Stomach smooth muscle (tissue), 2 donors: ENCODE data around the gene TTC19.

Experiments used
- H3K27ac ChIP-seq: one replicate; pipeline ENCODE4 v1.7.0; 2013; ENCODE audit warnings: mild to moderate bottlenecking, low read length, inconsistent platforms
- H3K27me3 ChIP-seq, 2 donors: one replicate each; pipeline ENCODE4 v1.7.0; 2013; ENCODE audit warnings: low read length in 2 of 2; ENCODE audit not compliant: insufficient read depth in 2 of 2, control insufficient read depth in 1 of 2
- H3K36me3 ChIP-seq, 2 donors: one replicate each; pipeline ENCODE4 v1.7.0; 2013; ENCODE audit warnings: low read length in 2 of 2; ENCODE audit not compliant: control insufficient read depth in 2 of 2, insufficient read depth in 2 of 2
- H3K4me1 ChIP-seq: one replicate; pipeline ENCODE4 v1.7.0; 2013; ENCODE audit warnings: low read length; ENCODE audit not compliant: control insufficient read depth, insufficient read depth
- H3K4me3 ChIP-seq, 2 donors: one replicate each; pipeline ENCODE4 v1.7.0; 2013; ENCODE audit warnings: low read length in 2 of 2
- H3K9ac ChIP-seq, 2 donors: one replicate each; pipeline ENCODE4 v1.7.0; 2013; ENCODE audit warnings: low read length in 2 of 2, mild to moderate bottlenecking in 1 of 2
- H3K9me3 ChIP-seq, 2 donors: one replicate each; pipeline ENCODE4 v1.7.0; 2013; ENCODE audit warnings: low read length in 2 of 2; ENCODE audit not compliant: control insufficient read depth in 2 of 2
- donor health status: healthy.
- donor health status: Pancreatic carcinoma.

TTC19 gene, protein sequence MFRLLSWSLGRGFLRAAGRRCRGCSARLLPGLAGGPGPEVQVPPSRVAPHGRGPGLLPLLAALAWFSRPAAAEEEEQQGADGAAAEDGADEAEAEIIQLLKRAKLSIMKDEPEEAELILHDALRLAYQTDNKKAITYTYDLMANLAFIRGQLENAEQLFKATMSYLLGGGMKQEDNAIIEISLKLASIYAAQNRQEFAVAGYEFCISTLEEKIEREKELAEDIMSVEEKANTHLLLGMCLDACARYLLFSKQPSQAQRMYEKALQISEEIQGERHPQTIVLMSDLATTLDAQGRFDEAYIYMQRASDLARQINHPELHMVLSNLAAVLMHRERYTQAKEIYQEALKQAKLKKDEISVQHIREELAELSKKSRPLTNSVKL

DNA sequence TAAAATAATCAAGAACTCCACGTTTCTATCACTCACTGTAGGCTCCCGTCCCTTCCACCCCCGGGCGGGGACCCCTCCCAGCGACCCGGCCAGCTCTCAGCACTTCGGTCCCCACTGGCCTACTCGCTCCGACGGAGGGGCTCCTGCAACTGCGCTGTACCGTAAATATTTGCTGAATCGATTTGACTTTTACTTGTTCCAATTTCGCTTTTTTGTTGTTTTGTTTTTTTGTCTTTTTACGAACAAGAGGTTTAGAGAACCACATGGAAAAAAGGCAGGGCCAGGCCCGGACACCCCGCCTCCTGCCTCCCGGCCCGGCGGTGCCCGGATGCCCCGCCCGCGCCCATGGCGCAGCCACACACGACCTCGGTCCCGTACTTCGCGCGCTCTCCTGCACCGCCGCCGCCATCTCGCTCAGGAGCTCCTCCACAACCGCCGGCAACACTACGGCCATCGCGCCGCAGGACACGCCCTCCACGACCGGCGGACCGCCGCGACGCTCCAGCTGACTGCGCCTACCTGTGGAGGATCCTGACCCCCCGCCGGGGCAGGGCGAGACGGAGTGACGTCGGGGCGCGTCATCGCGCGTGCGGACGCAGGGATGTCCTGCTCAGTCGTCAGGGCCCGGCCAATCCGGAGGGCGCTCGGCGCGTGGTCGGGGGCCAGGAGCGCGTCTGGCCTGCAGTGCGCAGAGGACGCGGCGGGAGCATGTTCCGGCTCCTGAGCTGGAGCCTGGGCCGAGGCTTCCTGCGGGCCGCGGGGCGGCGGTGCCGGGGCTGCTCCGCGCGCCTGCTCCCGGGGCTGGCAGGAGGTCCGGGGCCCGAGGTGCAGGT, at the start of gene TTC19, which contains the start of gene ZSWIM7:
Gene TTC19, plus strand, starts transcription at position 684 of the 833 bp plus-strand sequence. Its CDS starts 25 bp downstream, at position 709.
Gene ZSWIM7, minus strand, starts transcription at position 564 of the 833 bp plus-strand sequence. Its CDS starts 110 bp downstream, at position 454.
- H3K4me3 ChIP-seq = peak within 1 kb of the TSS; percentile 86 to 88
- H3K9me3 ChIP-seq = no peaks in the 10 kb centered on the region
- peaks cover 11% of the 10 kb centered on the region for H3K4me1 ChIP-seq
- H3K36me3 ChIP-seq = peaks cover 21% of the 10 kb centered on the region in 2 donors
- peak within 1 kb of the TSS; percentile 91 for H3K27ac ChIP-seq
- H3K27me3 ChIP-seq = no peaks in the 10 kb centered on the region
- peak within 1 kb of the TSS; percentile 85 to 86 for H3K9ac ChIP-seq

- H3K36me3 ChIP-seq = no peaks in the 10 kb centered on the region
- H3K9me3 ChIP-seq = no peaks in the 10 kb centered on the region
- H3K9ac ChIP-seq = no peak overlapping the region
- no peak overlapping the region for H3K4me3 ChIP-seq
- H3K4me1 ChIP-seq = peaks cover under 1% of the 10 kb centered on the region
- peaks cover 5% of the 10 kb centered on the region in 2 donors for H3K27me3 ChIP-seq
- H3K27ac ChIP-seq = no peak overlapping the region
Observed at GRCh38 chr17:15951368-15952047, 48.1 kb upstream of the TTC19 start.

DNA sequence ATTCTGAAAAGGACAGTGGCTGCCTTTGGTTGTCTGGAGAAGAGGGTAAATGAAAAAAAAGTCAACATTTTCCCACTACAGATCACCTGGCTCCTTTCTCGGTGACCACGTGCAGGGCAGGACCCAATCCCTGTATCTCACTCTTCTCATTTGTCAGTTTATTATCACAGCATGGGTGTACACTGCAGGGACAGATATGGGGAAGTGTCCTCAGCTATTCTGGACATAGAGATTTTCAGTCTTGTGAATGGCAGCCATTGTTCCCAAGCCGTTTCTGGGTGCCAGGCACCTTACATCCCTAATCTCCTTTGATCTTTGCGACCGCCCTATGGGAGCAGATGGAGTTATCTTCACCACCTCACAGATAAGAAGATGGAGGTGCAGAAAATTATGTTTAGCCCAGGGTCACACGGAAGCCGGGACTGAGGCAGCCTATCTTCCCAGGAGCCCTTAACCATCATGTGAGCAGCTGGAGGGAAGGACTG, 47.5 kb upstream of the TTC19 start:
- no peaks in the 10 kb centered on the region for H3K9me3 ChIP-seq
- no peak overlapping the region for H3K9ac ChIP-seq

GRCh38 chr17:15952916-15953790, 46.5 kb upstream of the TTC19 start:
- Histone ChIP-seq H3K9me3 (no peaks in the 10 kb centered on the region), H3K27ac (no peak overlapping the region), H3K4me3 (no peak overlapping the region), H3K4me1 (no peaks in the 10 kb centered on the region), H3K9ac (no peak overlapping the region), H3K36me3 (no peaks in the 10 kb centered on the region), H3K27me3 (no peaks in the 10 kb centered on the region)

More for the DNA sequence above, 47.5 kb upstream of the TTC19 start:
- Histone ChIP-seq H3K4me1 (no peaks in the 10 kb centered on the region), H3K4me3 (no peak overlapping the region), H3K27me3 (peaks cover 0 to 3% of the 10 kb centered on the region in 2 donors), H3K27ac (no peak overlapping the region), H3K36me3 (no peaks in the 10 kb centered on the region)

DNA sequence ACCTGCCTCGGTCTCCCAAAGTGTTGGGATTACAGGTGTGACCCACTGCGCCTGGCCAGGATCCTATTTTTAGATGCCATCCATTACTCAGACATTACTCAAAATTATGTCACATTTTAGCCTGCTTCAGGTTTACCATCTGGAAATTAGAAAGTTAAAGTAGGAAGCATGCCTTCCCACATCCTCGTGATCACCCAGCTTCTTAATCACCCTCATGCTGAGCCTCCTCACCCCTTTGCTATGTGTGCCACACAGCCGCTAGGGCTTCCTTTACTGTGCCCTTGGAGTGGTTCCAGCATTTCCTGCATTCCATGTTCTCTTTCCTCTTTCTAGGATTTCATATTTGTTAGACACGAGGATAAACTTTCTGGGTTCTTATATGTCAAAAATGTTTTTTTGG, 45.4 kb upstream of the TTC19 start:
- Histone ChIP-seq H3K9me3 (no peaks in the 10 kb centered on the region), H3K4me3 (no peak overlapping the region), H3K27ac (no peak overlapping the region), H3K4me1 (peaks cover 5% of the 10 kb centered on the region), H3K9ac (no peak overlapping the region), H3K27me3 (no peaks in the 10 kb centered on the region), H3K36me3 (no peaks in the 10 kb centered on the region)

- H3K27me3 ChIP-seq = no peaks in the 10 kb centered on the region
Observed at GRCh38 chr17:15955793-15956541, 43.7 kb upstream of the TTC19 start.

DNA sequence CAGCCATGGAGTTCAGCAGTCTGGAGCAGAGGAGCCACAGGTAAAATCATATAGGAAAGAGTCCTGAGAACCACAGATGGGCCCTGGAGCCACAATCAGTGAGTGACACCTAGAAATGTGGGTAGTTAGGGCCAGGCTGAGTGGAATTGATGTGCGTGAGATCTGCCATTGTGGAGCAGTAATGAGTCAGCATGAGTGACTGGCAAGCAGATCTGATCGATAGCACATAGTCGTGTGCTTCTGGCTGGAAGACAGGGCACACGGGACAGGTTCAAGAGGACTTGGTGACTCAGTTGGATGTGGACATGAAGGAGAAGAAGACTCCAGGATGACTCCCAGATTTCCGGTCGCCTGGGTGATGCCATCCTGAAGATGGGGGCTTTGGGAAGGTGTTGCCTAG, 42.4 kb upstream of the TTC19 start:
- peaks cover 5% of the 10 kb centered on the region for H3K4me1 ChIP-seq
- no peak overlapping the region for H3K27ac ChIP-seq
- H3K4me3 ChIP-seq = no peak overlapping the region
- H3K9ac ChIP-seq = no peak overlapping the region
- no peaks in the 10 kb centered on the region for H3K36me3 ChIP-seq
- no peaks in the 10 kb centered on the region for H3K9me3 ChIP-seq
- no peaks in the 10 kb centered on the region for H3K27me3 ChIP-seq

More at GRCh38 chr17:15955793-15956541, 43.7 kb upstream of the TTC19 start:
- H3K9ac ChIP-seq = no peak overlapping the region
- no peaks in the 10 kb centered on the region for H3K36me3 ChIP-seq
- no peak overlapping the region for H3K4me3 ChIP-seq
- no peak overlapping the region for H3K27ac ChIP-seq
- no peaks in the 10 kb centered on the region for H3K9me3 ChIP-seq
- peaks cover 5% of the 10 kb centered on the region for H3K4me1 ChIP-seq

- Histone ChIP-seq H3K9ac (no peak overlapping the region), H3K27me3 (no peaks in the 10 kb centered on the region), H3K9me3 (no peaks in the 10 kb centered on the region), H3K4me3 (no peak overlapping the region), H3K27ac (no peak overlapping the region), H3K36me3 (no peaks in the 10 kb centered on the region), H3K4me1 (peaks cover 5% of the 10 kb centered on the region)
Observed at GRCh38 chr17:15957608-15958307, 41.9 kb upstream of the TTC19 start.

DNA sequence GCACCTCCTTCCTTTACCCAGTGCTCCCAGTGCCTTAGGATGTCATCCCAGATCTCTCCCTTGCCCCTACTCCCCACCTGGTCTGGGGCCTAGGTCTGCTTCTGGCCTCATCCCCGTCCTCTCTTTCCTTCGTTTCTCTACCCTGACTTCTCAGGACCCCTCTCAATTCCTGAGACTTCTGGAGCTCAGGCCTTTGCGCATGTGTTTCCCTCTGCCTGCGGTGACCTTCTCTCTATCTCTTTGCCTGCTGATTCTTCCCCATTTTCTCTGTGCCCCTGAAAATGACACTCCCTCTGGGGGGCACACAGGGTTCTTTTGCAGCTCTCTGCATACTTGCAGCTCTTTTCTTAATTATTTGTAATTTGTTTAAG, 41.2 kb upstream of the TTC19 start:
- H3K9me3 ChIP-seq = no peaks in the 10 kb centered on the region
- H3K27ac ChIP-seq = no peak overlapping the region
- no peaks in the 10 kb centered on the region for H3K36me3 ChIP-seq
- H3K4me3 ChIP-seq = no peak overlapping the region
- no peaks in the 10 kb centered on the region for H3K27me3 ChIP-seq
- H3K4me1 ChIP-seq = peaks cover 5% of the 10 kb centered on the region
- H3K9ac ChIP-seq = no peak overlapping the region
